ENCODE measurements around the gene FGF7.

Gene FGF7, protein sequence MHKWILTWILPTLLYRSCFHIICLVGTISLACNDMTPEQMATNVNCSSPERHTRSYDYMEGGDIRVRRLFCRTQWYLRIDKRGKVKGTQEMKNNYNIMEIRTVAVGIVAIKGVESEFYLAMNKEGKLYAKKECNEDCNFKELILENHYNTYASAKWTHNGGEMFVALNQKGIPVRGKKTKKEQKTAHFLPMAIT

DNA sequence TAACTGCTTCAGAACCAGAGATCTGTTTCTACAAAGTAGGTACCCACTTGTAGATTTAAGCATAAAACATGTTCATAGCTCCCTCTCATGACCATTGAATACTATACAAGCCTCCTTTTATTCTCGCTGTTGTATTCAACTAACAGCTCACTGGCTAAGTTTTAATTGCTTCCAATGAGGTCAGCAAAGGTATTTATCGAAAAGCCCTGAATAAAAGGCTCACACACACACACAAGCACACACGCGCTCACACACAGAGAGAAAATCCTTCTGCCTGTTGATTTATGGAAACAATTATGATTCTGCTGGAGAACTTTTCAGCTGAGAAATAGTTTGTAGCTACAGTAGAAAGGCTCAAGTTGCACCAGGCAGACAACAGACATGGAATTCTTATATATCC is at the start of gene FGF7:
TSS of gene FGF7 (plus strand) at position 222 of the 400 bp plus-strand sequence. CDS start 1,056 bp downstream, outside the sequence.
- no peak for TF ChIP-seq TCF12 (IDR thresholded peaks at IDR 0.05; ENCODE audit: low read depth)
- TF ChIP-seq ZBTB7A (IDR thresholded peaks at IDR 0.05; ENCODE audit: low read depth) = no peak
- TF ChIP-seq FOXM1 (IDR thresholded peaks at IDR 0.05; ENCODE audit: borderline replicate concordance, low read depth) = no peak
- TF ChIP-seq TEAD4 (IDR thresholded peaks at IDR 0.05) = no peak
- no peak for TF ChIP-seq TAF1 (IDR thresholded peaks at IDR 0.05; ENCODE audit: low read depth)
- TF ChIP-seq, protein P1, sequence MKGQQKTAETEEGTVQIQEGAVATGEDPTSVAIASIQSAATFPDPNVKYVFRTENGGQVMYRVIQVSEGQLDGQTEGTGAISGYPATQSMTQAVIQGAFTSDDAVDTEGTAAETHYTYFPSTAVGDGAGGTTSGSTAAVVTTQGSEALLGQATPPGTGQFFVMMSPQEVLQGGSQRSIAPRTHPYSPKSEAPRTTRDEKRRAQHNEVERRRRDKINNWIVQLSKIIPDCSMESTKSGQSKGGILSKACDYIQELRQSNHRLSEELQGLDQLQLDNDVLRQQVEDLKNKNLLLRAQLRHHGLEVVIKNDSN (IDR thresholded peaks at IDR 0.05) = no peak
- no peak for TF ChIP-seq RAD21 (IDR thresholded peaks at IDR 0.05; ENCODE audit: low read depth)

DNA sequence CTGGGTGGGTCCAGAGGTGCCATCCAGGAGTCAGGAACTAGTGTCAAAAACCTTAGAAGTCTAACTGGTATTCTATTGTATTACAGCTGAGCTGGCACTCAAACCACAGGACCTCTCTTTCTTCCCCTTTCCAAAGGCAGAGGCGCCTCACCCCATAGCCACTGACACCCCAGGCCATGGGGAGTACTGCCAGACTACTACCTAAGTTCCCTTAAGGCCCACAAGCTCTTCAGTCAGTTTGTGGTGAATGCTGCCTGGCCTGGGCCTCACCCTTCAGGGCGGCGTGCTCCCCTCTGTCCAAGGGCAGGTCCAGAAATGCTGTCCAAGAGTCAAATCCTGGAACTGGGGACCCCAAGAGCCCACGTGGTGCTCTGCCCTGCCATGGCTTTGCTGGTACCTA is 43.0 kb upstream of the FGF7 start:
- no peak for TF ChIP-seq EP300 (IDR thresholded peaks at IDR 0.05; ENCODE audit: borderline replicate concordance)
- TF ChIP-seq, protein P2, sequence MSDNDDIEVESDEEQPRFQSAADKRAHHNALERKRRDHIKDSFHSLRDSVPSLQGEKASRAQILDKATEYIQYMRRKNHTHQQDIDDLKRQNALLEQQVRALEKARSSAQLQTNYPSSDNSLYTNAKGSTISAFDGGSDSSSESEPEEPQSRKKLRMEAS (IDR thresholded peaks at IDR 0.05) = no peak
- no peak for TF ChIP-seq TAF1 (IDR thresholded peaks at IDR 0.05; ENCODE audit: low read depth)
- no peak for TF ChIP-seq YY1 (IDR thresholded peaks at IDR 0.05; ENCODE audit: low read depth)
- no peak for TF ChIP-seq ZBTB7A (IDR thresholded peaks at IDR 0.05; ENCODE audit: low read depth)
- no peak for TF ChIP-seq RAD21 (IDR thresholded peaks at IDR 0.05; ENCODE audit: low read depth)
- TF ChIP-seq NFIC (IDR thresholded peaks at IDR 0.05) = no peak
- TF ChIP-seq FOXM1 (IDR thresholded peaks at IDR 0.05; ENCODE audit: borderline replicate concordance, low read depth) = no peak
- TF ChIP-seq CREB1 (IDR thresholded peaks at IDR 0.05; ENCODE audit: low read depth) = no peak
- TF ChIP-seq TCF12 (IDR thresholded peaks at IDR 0.05; ENCODE audit: low read depth) = no peak

DNA sequence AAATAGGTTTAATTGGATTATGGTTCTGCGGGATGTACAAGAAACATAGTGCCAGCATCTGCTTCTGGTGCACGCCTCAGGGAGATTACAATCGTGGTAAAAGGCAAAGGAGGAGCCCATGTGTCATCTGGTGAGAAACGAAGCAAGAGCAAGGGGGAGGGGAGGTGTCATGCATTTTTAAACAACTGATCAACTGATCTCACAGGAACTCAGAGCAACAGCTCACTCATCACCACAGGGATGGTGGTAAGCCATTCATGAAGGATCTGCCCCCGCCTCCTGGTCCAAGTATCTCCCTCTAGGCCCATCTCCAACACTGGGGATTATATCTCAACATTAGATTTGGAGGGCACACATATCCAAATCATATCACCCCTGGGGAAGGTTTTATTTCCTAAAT is 42.1 kb upstream of the FGF7 start:
- TF ChIP-seq CEBPB (IDR thresholded peaks at IDR 0.05) (no peak), FOXM1 (IDR thresholded peaks at IDR 0.05; ENCODE audit: borderline replicate concordance, low read depth) (no peak), RAD21 (IDR thresholded peaks at IDR 0.05; ENCODE audit: low read depth) (no peak), CREB1 (IDR thresholded peaks at IDR 0.05; ENCODE audit: low read depth) (no peak), TAF1 (IDR thresholded peaks at IDR 0.05; ENCODE audit: low read depth) (no peak), TCF12 (IDR thresholded peaks at IDR 0.05; ENCODE audit: low read depth) (no peak), YY1 (IDR thresholded peaks at IDR 0.05; ENCODE audit: low read depth) (no peak), NFIC (IDR thresholded peaks at IDR 0.05) (no peak), EGR1 (IDR thresholded peaks at IDR 0.05) (no peak), TEAD4 (IDR thresholded peaks at IDR 0.05) (no peak), EP300 (IDR thresholded peaks at IDR 0.05; ENCODE audit: borderline replicate concordance) (no peak), ZBTB7A (IDR thresholded peaks at IDR 0.05; ENCODE audit: low read depth) (no peak)
- TF ChIP-seq, protein P2 (IDR thresholded peaks at IDR 0.05) = no peak
- TF ChIP-seq, protein P3, sequence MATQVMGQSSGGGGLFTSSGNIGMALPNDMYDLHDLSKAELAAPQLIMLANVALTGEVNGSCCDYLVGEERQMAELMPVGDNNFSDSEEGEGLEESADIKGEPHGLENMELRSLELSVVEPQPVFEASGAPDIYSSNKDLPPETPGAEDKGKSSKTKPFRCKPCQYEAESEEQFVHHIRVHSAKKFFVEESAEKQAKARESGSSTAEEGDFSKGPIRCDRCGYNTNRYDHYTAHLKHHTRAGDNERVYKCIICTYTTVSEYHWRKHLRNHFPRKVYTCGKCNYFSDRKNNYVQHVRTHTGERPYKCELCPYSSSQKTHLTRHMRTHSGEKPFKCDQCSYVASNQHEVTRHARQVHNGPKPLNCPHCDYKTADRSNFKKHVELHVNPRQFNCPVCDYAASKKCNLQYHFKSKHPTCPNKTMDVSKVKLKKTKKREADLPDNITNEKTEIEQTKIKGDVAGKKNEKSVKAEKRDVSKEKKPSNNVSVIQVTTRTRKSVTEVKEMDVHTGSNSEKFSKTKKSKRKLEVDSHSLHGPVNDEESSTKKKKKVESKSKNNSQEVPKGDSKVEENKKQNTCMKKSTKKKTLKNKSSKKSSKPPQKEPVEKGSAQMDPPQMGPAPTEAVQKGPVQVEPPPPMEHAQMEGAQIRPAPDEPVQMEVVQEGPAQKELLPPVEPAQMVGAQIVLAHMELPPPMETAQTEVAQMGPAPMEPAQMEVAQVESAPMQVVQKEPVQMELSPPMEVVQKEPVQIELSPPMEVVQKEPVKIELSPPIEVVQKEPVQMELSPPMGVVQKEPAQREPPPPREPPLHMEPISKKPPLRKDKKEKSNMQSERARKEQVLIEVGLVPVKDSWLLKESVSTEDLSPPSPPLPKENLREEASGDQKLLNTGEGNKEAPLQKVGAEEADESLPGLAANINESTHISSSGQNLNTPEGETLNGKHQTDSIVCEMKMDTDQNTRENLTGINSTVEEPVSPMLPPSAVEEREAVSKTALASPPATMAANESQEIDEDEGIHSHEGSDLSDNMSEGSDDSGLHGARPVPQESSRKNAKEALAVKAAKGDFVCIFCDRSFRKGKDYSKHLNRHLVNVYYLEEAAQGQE (IDR thresholded peaks at IDR 0.05; ENCODE audit: low read depth) = no peak
- TF ChIP-seq, protein P1 (IDR thresholded peaks at IDR 0.05) = no peak

DNA sequence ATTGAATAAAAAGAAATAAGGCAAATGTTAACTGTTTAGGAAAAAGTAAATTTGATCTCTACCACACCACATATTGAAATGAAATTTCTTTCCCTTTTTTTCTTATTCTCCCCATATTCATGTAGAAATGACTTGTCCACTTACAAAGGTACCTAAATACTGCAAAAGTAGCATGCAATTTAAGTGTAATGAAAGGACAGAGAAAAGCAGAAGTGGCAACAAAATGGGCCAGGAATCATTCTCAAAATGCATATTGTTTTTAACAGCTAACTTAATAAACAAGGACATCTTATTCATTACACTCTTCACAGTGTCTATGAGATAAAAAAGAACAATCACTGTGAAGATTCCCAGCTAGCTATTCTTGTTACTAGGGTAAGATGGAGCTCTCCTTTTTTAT is 40.6 kb upstream of the FGF7 start:
- TF ChIP-seq CREB1 (IDR thresholded peaks at IDR 0.05; ENCODE audit: low read depth) (no peak), FOXM1 (IDR thresholded peaks at IDR 0.05; ENCODE audit: borderline replicate concordance, low read depth) (no peak), TAF1 (IDR thresholded peaks at IDR 0.05; ENCODE audit: low read depth) (no peak), ZBTB7A (IDR thresholded peaks at IDR 0.05; ENCODE audit: low read depth) (no peak)

DNA sequence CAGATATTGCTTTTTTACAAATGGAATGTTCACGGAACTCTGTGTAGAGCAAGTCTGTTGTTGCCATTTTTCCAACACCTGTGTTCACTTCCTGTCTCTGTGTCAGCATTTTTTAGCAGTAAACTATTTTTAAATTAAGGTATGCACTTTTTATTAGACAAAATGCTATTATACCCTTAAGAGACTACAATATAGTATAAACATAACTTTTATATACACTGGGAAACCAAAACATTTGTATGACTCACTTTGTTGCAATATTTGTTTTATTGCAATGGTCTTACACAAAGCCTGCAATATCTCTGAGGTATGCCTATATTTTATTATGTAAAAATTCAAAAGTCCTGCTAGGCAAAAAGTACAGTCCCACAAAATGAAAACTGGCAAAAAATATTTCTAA is 39.8 kb upstream of the FGF7 start:
- TF ChIP-seq NFIC (IDR thresholded peaks at IDR 0.05) (no peak), CEBPB (IDR thresholded peaks at IDR 0.05) (no peak), CREB1 (IDR thresholded peaks at IDR 0.05; ENCODE audit: low read depth) (no peak), FOXM1 (IDR thresholded peaks at IDR 0.05; ENCODE audit: borderline replicate concordance, low read depth) (no peak), EP300 (IDR thresholded peaks at IDR 0.05; ENCODE audit: borderline replicate concordance) (no peak), TCF12 (IDR thresholded peaks at IDR 0.05; ENCODE audit: low read depth) (no peak), RAD21 (IDR thresholded peaks at IDR 0.05; ENCODE audit: low read depth) (no peak), TEAD4 (IDR thresholded peaks at IDR 0.05) (no peak), TAF1 (IDR thresholded peaks at IDR 0.05; ENCODE audit: low read depth) (no peak), ZBTB7A (IDR thresholded peaks at IDR 0.05; ENCODE audit: low read depth) (no peak), EGR1 (IDR thresholded peaks at IDR 0.05) (no peak), YY1 (IDR thresholded peaks at IDR 0.05; ENCODE audit: low read depth) (no peak)
- TF ChIP-seq, protein P3 (IDR thresholded peaks at IDR 0.05; ENCODE audit: low read depth) = no peak
- TF ChIP-seq, protein P1 (IDR thresholded peaks at IDR 0.05) = no peak
- TF ChIP-seq, protein P2 (IDR thresholded peaks at IDR 0.05) = no peak
